ENCODE data around the gene GDPD2. TPM values are rescaled to one million over a fixed set of nuclear protein-coding genes. Genes with fewer than 3 reads are reported as not detected.

GDPD2 gene
- polyA plus RNA-seq, 3 donors = 1.4 to 2.2 (median 2.0) TPM

DNA sequence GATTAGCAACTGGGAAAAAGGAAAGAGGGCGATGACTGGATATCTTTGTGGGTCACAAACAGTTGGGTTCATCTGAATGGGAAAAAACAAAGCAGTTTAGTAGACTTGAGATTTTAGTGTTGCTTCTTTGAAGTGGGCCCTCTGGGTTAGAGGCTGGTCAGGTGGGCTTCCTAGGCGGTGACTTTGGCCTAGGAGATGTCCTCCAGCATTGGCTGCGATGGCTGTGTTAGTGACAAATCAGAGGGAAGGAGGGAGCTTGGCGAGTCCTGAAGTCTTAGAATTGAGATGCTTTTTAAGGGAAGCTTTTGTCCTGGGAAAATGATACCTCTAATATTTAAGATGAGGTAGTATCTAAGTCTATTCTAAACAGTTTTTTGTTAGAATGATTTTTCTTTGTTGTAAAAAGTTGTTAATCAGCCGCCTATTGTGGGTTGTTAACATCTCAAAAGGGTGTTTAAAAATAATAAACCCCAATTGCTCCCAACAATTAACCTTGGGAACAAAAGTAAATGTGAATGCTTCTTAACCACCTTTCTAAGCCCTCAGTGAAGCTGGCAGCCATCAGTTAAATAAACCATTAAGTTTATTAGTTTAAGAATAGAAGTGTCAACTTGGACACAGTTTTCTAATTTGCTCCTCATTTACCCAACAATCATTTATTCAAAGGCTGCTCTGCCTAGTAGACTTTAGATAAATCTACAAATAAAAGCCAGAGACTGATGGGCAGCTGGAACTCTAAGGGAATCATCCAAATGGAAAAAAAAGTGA, 53.2 kb downstream of the GDPD2 start:
- no peak for DNase-seq

DNA sequence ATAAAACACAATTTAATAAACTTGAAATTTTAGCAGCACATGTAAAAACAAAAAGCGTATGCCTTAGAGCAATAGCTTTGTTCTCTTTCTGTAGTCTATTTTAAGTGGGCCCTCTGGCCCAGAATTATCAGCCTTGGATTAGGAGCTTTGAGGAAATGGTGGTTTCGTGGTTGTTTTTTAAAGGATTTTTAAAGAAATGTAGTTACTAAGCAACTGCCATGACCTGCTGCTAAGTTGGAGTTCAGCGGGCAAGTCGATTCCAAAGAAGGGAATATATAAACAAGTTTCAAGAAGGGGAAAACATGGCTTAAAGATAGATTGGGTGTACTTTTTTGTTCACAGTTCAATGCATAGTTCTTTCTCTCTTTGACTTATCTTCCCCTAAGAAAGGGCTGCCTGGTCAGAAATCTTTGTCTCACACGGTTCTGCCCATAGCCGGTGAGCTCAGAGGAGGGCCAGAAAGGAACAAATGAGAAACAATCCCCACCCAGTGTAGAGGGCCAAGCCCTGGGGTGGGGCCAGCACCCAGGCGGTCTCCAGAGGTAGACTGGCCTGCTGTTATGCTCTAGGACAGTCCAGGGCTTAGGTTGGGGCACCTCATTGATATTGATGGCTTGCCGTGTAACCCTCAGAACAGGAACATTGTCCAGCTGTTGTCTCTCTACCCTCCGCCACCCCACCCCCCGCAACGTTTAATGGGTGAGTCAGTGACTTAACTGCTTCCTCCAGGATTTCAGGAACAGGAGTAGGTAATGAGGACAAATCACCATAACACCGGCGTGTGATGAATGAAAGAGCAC, 54.0 kb downstream of the GDPD2 start:
- DNase-seq = no peak

DNA sequence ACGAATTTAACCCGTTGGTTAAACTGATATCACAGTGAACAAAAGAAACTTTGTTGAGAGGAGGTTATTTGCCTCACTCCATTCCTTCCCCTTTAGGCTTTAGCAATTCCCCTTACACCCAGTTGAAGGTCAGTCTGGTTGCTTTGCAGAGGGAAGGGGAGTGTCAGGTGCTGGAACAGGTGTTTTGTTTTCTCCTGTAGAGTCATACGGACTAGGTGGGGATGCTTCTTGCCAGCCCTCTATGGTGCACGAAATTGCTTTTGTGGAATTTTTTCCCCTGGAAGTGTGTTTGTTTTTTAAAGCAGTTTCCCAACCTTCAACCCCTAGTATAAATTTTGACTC, 54.6 kb downstream of the GDPD2 start:
- DNase-seq = no peak

DNA sequence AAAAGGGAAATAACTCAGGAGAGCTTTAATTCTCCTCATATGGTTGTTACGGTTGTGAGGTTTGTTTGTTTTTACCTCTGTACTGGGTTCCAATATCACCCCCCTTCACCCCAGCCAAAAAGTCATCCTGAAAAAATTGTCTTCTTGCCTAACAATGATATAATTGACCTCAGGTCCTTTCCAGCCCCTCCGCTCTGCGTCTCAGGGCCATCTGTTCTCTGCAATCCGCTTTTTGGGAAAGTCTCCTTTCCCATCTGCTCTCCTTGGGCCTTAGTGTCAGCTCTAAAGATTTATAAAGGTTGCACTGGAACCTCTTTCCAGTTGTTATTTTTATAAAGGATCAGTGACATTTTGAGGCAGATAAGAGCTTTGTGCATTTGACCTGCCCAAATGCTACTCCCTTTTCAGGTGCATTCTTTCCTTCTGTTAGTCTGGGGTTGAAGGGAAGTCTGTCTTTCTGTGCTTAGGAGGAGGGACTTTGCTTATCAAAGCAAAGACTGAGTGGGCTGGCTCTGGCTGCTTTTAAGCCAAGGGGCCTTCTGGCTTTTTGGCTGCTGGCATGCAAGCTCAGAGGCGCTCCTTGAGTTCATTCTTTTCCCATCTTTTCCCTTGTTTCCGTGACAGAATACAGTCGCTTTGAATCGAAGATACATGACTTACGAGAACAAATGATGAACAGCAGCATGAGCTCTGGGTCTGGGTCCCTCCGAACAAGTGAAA, 55.6 kb downstream of the GDPD2 start:
- DNase-seq = no peak

DNA sequence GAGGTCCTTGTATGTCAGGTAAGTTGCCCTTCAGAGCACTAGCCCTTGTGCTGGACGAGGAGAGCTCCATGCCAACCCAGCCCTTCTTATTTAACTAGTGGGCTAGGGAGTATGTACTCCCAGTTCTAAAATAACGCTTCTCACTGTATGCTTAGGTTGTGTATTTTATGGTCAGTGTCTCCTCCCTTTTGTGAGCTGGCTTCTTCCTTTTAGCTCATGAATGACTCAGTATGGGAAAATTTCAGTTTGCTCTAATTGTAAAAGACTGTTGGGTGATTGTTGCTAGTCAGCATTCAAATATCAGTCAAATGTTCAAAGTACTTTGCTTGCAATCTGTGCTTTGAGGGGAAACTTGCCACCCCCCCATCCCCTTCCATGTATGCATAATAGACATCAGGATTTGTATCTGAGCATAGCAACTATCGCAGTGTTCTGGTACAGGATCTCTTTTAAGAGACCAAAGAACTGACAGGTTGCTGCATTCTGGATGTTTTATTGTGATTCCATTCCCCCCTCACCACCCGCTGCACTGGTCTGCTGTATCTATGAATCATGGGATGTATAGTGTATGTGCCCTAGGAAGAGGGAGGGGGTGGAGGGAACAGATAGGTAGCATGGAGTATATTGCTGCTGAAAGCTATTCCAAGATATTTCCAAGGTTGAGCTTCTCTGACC, 56.3 kb downstream of the GDPD2 start:
- no peak for DNase-seq

DNA sequence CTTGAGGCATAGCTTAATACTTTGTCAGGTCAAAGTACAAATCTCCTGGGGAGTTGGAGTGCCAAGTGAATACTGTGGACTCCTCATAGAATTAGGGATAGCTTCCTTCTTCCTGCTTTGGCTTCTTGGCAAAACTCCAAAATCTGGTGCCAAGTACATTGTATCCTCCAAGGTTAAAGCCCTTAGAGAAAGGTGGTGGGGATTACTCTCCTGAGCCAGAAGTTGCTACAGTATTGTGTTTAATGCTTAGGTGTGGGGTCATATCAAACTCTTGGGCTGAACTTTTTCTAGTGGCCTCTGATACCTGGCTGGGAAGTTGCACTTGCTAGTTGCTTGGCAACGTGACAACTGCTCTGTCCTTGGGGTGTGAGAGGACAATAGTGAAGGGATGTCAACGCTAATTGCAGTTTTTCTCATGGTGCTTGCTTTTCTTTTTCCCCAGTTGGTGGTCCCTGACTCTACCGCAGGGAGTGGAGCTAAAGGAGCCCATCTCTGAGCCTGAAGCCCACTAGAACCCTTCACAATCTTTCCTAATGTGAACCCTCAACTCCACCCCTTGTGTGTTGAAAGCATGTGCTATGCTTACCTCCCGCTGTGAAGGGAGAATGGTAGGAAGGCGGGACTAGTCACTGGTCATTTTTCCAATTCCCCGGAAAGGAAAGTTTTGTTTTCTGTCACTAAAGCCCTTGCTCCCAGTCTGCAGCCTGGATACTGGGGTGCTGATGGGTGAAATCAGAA, 57.0 kb downstream of the GDPD2 start:
- DNase-seq = no peak

DNA sequence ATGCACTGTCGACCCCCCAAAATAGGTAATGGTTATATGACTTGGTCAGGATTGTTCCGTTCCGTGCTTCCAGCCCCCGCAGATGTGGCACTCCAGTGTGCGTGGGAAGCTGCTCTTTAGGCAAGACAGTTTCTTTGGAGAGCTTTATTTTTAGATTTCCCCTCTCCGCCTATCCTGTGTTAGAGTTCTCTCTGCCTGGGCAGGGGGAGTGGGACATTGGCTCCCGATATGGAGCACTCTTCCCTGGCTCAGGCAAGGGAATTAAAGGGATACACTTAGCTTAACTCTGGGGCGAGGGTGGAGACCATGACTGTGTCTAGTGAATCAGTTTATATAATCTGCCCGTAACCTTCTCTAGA, 57.5 kb downstream of the GDPD2 start:
- no peak for DNase-seq

DNA sequence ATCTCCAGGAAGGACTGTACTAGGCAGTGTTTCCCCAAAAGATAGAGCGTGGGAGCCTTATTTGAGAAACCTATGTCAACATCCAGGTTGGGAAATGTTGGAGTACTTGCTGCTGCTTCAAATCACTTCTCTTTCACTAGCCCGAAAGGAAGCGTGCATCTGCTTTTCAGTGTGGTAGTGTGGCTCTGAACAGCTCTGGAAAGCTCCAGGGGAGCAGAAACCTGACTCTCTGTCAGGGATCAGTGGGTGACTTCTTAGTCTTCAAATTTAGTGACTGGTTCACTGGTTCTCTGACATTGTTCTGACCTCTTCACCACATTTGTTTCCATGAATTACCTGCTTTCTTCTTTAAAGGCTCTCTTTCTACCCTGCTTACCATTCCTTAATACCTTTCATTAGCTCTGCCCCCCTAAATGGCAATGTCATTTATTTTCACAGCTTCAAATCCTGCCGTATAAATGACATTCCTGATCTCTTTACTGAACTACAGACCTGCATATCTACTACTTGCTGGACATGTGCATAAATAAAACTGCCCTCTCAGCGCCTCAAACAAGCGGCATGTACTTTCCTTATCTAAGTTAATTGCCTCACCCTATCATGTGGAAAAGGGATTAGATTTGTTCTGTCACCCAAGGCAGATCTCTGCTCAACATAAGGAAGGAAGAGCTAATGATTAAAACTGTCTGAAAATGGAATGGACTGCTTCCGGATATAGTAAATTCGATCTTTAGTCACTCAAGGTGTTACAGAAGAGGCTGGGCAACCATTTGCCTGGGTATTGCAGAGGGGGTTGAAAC, 58.6 kb downstream of the GDPD2 start:
- DNase-seq = peak; percentile 37

DNA sequence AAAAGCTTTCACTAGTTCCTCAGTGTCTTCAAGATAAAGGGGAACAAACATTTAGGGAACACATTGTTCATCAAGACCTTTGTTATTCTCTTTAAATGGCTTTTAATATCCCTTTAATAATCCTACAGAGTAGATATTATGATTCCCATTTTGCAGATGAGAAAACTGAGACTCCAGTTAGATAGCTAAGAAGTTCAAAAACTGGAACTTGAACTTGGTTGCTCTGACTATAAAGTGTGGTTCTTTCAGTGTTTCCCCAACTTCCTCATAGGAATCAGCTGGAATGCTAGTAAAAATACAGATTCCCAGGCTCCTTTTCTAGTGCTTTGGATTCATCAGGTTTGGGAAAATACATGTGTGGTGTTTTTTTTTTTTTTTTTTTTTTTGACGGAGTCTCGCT, 59.2 kb downstream of the GDPD2 start:
- DNase-seq = no peak

Other genes starting within 250 kb of the GDPD2 start
- gene DGAT2L6, start 245.8 kb upstream of the GDPD2 start, polyA plus RNA-seq (ENCODE audit: insufficient read length in 3 of 3) = under 1 TPM in 1 of 3 donors, not detected in 2; 0.22 TPM
- gene AWAT1, start 188.7 kb upstream of the GDPD2 start, polyA plus RNA-seq (ENCODE audit: insufficient read length in 3 of 3) = under 1 TPM in 1 of 3 donors, not detected in 2; 0.13 TPM
- under 1 TPM; 0.14 to 0.68 (median 0.56) TPM for gene P2RY4, start 163.1 kb upstream of the GDPD2 start, polyA plus RNA-seq (ENCODE audit: insufficient read length in 3 of 3)
- 1 to 10 TPM in 2 of 3 donors, under 1 TPM in 1; 0.51 to 1.7 (median 1.4) TPM for gene ARR3, start 155.0 kb upstream of the GDPD2 start, polyA plus RNA-seq (ENCODE audit: insufficient read length in 3 of 3)
- 1 to 10 TPM in 2 of 3 donors, under 1 TPM in 1; 0.85 to 1.3 (median 1.2) TPM for gene RAB41, start 141.1 kb upstream of the GDPD2 start, polyA plus RNA-seq (ENCODE audit: insufficient read length in 3 of 3)
- 10 to 100 TPM; 48.8 to 59.1 (median 58.5) TPM for gene PDZD11, start 133.4 kb upstream of the GDPD2 start, polyA plus RNA-seq (ENCODE audit: insufficient read length in 3 of 3)
- 10 to 100 TPM; 17.0 to 20.6 (median 17.7) TPM for gene KIF4A, start 133.2 kb upstream of the GDPD2 start, polyA plus RNA-seq (ENCODE audit: insufficient read length in 3 of 3)
- gene DLG3, start 21.5 kb downstream of the GDPD2 start, polyA plus RNA-seq (ENCODE audit: insufficient read length in 3 of 3) = 10 to 100 TPM; 39.3 to 49.1 (median 39.5) TPM

Data from renal pelvis (tissue), 4 donors.